ENCODE data around the gene SHOX. TPM values are rescaled to one million over a fixed set of nuclear protein-coding genes. Genes with fewer than 3 reads are reported as not detected.
"Not testable (repeated sequence)": the region's sequence is repeated elsewhere in the genome, so short reads cannot be mapped to it uniquely, and the experiment has no call there.

Gene SHOX
- total and polyA plus RNA-seq, 2 donors = not detected

DNA sequence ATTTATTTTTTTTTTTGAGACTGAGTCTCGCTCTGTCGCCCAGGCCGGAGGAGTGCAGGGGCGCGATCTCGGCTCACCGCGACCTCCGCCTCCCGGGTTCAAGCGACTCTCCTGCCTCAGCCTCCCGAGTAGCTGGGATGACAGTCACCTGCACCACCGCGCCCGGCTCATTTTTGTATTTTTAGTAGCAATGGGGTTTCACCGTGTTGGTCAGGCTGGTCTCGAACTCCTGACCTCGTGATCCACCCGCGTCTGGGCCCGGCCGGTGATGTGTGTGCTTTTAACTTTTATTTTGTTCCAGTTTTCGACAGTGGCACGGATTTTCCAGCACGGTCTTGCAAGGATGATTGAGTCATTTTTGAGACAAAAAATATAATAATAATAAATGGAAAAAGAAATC lies 21.3 kb downstream of the SHOX start:
- not testable (repeated sequence) for H3K4me1 ChIP-seq (ENCODE audit: insufficient read depth); H3K4me3 ChIP-seq (ENCODE audit: low read depth, low read length); H3K27ac ChIP-seq (ENCODE audit: low read depth); H3K36me3 ChIP-seq (ENCODE audit: insufficient read depth); DNase-seq (ENCODE audit: extremely low spot score)
- WGBS = 77% methylated on average over 25 of the region's 25 CpGs

- Histone ChIP-seq H3K36me3 (ENCODE audit: insufficient read depth) (no peaks in the 10 kb centered on the region), H3K27ac (ENCODE audit: low read depth) (no peak overlapping the region), H3K4me3 (ENCODE audit: low read depth, low read length) (no peak overlapping the region), H3K4me1 (ENCODE audit: insufficient read depth) (no peaks in the 10 kb centered on the region)
- WGBS = 21% methylated on average over 11 of the region's 11 CpGs
- DNase-seq (ENCODE audit: extremely low spot score) = no peak
These were observed 21.8 kb downstream of the SHOX start for GRCh38 chrX:652341-652741.

DNA sequence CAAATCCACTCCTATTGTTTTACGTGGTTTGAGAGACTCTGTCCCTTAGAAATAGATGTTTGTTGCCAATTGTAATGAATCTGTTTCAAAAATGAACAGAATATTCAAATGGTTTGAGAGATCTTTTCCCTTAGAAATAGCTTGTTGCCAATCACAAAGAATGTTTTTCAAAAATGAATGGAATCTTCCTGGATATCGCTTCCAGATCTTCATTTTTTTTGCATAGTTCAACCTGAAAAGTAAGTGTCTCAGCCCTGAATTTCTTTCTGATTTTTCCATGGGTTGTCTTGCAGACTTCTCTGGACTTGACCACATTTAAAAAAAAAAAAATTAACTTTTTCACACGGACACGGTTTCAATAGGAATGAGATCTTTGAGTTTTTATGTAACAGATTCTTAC lies 22.7 kb downstream of the SHOX start:
- Histone ChIP-seq H3K4me3 (ENCODE audit: low read depth, low read length) (no peak overlapping the region), H3K27ac (ENCODE audit: low read depth) (no peak overlapping the region), H3K4me1 (ENCODE audit: insufficient read depth) (no peaks in the 10 kb centered on the region), H3K36me3 (ENCODE audit: insufficient read depth) (no peaks in the 10 kb centered on the region)
- WGBS = 50% methylated on average over 4 of the region's 4 CpGs
- DNase-seq (ENCODE audit: extremely low spot score) = no peak

GRCh38 chrX:661154-661553 lies 30.6 kb downstream of the SHOX start:
- 93% methylated on average over 10 of the region's 10 CpGs for WGBS
- no peaks in the 10 kb centered on the region for H3K36me3 ChIP-seq (ENCODE audit: insufficient read depth)
- DNase-seq (ENCODE audit: extremely low spot score) = no peak
- no peak overlapping the region for H3K4me3 ChIP-seq (ENCODE audit: low read depth, low read length)
- no peak overlapping the region for H3K27ac ChIP-seq (ENCODE audit: low read depth)
- no peaks in the 10 kb centered on the region for H3K4me1 ChIP-seq (ENCODE audit: insufficient read depth)

DNA sequence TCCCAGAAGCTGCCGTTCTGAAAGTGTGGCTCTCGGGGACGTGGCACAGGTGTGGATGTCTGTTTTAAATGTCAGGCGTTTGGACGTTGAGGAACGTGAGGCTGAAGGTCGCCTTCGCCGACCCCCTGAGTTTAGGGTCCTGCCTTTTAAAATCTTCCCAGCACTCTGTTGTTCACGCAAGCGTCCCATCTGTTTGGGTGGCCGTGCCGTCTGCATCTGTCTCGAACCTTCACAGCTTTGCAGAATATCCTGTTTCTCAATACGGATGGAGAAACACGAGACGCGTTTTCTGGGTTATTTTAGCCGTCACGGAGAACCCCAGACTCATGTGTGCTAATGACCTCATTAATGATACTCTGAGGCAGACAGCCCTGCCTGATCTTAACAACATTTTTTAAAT lies 31.5 kb downstream of the SHOX start:
- Histone ChIP-seq H3K4me3 (ENCODE audit: low read depth, low read length) (no peak overlapping the region), H3K27ac (ENCODE audit: low read depth) (no peak overlapping the region), H3K36me3 (ENCODE audit: insufficient read depth) (no peaks in the 10 kb centered on the region), H3K4me1 (ENCODE audit: insufficient read depth) (no peaks in the 10 kb centered on the region)
- 65% methylated on average over 20 of the region's 20 CpGs for WGBS
- DNase-seq (ENCODE audit: extremely low spot score) = no peak

GRCh38 chrX:663841-664240 lies 33.2 kb downstream of the SHOX start:
- Histone ChIP-seq H3K27ac (ENCODE audit: low read depth) (no peak overlapping the region), H3K36me3 (ENCODE audit: insufficient read depth) (no peaks in the 10 kb centered on the region), H3K4me1 (ENCODE audit: insufficient read depth) (no peaks in the 10 kb centered on the region), H3K4me3 (ENCODE audit: low read depth, low read length) (no peak overlapping the region)
- 91% methylated on average over 18 of the region's 18 CpGs for WGBS
- DNase-seq (ENCODE audit: extremely low spot score) = no peak

GRCh38 chrX:666762-667720 lies 36.5 kb downstream of the SHOX start:
- no peaks in the 10 kb centered on the region for H3K4me1 ChIP-seq (ENCODE audit: insufficient read depth)
- no peak overlapping the region for H3K4me3 ChIP-seq (ENCODE audit: low read depth, low read length)
- 40% methylated on average over 27 of the region's 27 CpGs for WGBS
- H3K27ac ChIP-seq (ENCODE audit: low read depth) = no peak overlapping the region
- DNase-seq (ENCODE audit: extremely low spot score) = no peak
- H3K36me3 ChIP-seq (ENCODE audit: insufficient read depth) = no peaks in the 10 kb centered on the region

- H3K36me3 ChIP-seq (ENCODE audit: insufficient read depth) = no peaks in the 10 kb centered on the region
- H3K4me3 ChIP-seq (ENCODE audit: low read depth, low read length) = no peak overlapping the region
- 7% methylated on average over 13 of the region's 13 CpGs for WGBS
- no peak for DNase-seq (ENCODE audit: extremely low spot score)
- no peak overlapping the region for H3K27ac ChIP-seq (ENCODE audit: low read depth)
- H3K4me1 ChIP-seq (ENCODE audit: insufficient read depth) = no peaks in the 10 kb centered on the region
These were observed 40.1 kb downstream of the SHOX start for GRCh38 chrX:670645-671044.

DNA sequence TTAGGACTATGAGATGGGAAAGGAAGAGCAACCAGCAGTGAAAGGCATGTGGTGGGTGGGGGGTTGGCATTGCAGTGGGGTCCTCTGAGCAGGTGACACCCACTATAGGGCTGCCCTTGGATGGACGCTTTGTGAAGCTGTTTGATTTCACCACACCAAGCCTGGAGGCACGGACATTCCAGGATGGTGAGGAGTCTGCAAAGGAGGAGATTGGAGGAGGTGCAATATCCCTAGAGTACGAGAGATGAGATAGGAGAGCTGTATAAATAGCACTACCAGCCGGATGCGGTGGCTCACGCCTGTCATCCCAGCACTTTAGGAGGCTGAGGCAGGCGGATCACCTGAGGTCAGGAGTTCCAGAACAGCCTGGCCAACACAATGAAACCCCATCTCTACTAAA lies 42.3 kb downstream of the SHOX start:
- WGBS = 80% methylated on average over 7 of the region's 7 CpGs
- H3K36me3 ChIP-seq (ENCODE audit: insufficient read depth) = no peaks in the 10 kb centered on the region
- H3K27ac ChIP-seq (ENCODE audit: low read depth) = no peak overlapping the region
- no peak for DNase-seq (ENCODE audit: extremely low spot score)
- no peak overlapping the region for H3K4me3 ChIP-seq (ENCODE audit: low read depth, low read length)
- no peaks in the 10 kb centered on the region for H3K4me1 ChIP-seq (ENCODE audit: insufficient read depth)

GRCh38 chrX:675279-675954 lies 44.8 kb downstream of the SHOX start:
- Histone ChIP-seq H3K27ac (ENCODE audit: low read depth) (no peak overlapping the region), H3K4me3 (ENCODE audit: low read depth, low read length) (no peak overlapping the region), H3K4me1 (ENCODE audit: insufficient read depth) (no peaks in the 10 kb centered on the region), H3K36me3 (ENCODE audit: insufficient read depth) (no peaks in the 10 kb centered on the region)
- WGBS = 39% methylated on average over 7 of the region's 7 CpGs
- no peak for DNase-seq (ENCODE audit: extremely low spot score)

GRCh38 chrX:675955-676295 lies 45.3 kb downstream of the SHOX start:
- WGBS = 22% methylated on average over 15 of the region's 15 CpGs

GRCh38 chrX:677376-677775 lies 46.8 kb downstream of the SHOX start:
- 89% methylated on average over 13 of the region's 13 CpGs for WGBS
- no peak for DNase-seq (ENCODE audit: extremely low spot score)
- Histone ChIP-seq H3K4me3 (ENCODE audit: low read depth, low read length) (no peak overlapping the region), H3K27ac (ENCODE audit: low read depth) (no peak overlapping the region), H3K4me1 (ENCODE audit: insufficient read depth) (no peaks in the 10 kb centered on the region), H3K36me3 (ENCODE audit: insufficient read depth) (no peaks in the 10 kb centered on the region)

More at GRCh38 chrX:675955-676295, 45.3 kb downstream of the SHOX start:
- no peak for DNase-seq (ENCODE audit: extremely low spot score)
- no peaks in the 10 kb centered on the region for H3K36me3 ChIP-seq (ENCODE audit: insufficient read depth)
- H3K4me1 ChIP-seq (ENCODE audit: insufficient read depth) = no peaks in the 10 kb centered on the region
- no peak overlapping the region for H3K27ac ChIP-seq (ENCODE audit: low read depth)
- H3K4me3 ChIP-seq (ENCODE audit: low read depth, low read length) = no peak overlapping the region

- no peak for DNase-seq (ENCODE audit: extremely low spot score)
- no peak overlapping the region for H3K27ac ChIP-seq (ENCODE audit: low read depth)
- no peak overlapping the region for H3K4me3 ChIP-seq (ENCODE audit: low read depth, low read length)
- H3K4me1 ChIP-seq (ENCODE audit: insufficient read depth) = no peaks in the 10 kb centered on the region
- no peaks in the 10 kb centered on the region for H3K36me3 ChIP-seq (ENCODE audit: insufficient read depth)
- 53% methylated on average over 39 of the region's 39 CpGs for WGBS
These were observed 48.8 kb downstream of the SHOX start for GRCh38 chrX:679291-679979.

DNA sequence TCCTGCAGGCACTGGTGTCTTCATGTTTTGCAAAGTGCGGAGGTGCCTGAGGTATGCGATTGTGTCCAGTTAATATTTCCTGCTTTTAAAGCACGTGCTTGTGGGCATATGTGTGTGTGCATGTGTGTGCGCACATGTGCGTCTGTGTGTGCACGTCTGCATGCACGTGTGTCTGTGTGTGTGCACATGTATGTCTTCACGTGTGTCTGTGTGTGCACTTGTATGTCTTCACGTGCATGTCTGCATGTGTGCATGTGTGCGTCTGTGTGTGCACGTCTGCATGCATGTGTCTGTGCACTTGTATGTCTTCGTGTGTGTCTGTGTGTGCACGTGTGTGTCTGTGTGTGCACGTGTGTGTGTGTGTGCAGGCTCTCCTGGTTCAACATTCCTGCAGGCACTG lies 49.5 kb downstream of the SHOX start:
- no peak overlapping the region for H3K4me3 ChIP-seq (ENCODE audit: low read depth, low read length)
- no peak for DNase-seq (ENCODE audit: extremely low spot score)
- H3K36me3 ChIP-seq (ENCODE audit: insufficient read depth) = no peaks in the 10 kb centered on the region
- no peak overlapping the region for H3K27ac ChIP-seq (ENCODE audit: low read depth)
- WGBS = 92% methylated on average over 14 of the region's 14 CpGs
- no peaks in the 10 kb centered on the region for H3K4me1 ChIP-seq (ENCODE audit: insufficient read depth)
